ENCODE measurements around the gene ATF7. TPM values are rescaled to one million over a fixed set of nuclear protein-coding genes. Genes with fewer than 3 reads are reported as not detected.

ATF7 gene
- total and polyA plus RNA-seq, 2 of the 4 experiments (the other 2 are of a cell fraction): 7.0 to 16.3 TPM

- Histone ChIP-seq H3K18ac (ENCODE audit: low read depth, low read length) (no peak overlapping the region), H3K4me1 (ENCODE audit: control insufficient read depth, insufficient read depth, low read length) (no peaks in the 10 kb centered on the region), H3K9ac (ENCODE audit: low read depth, low read length) (no peak overlapping the region), H3K27me3 (ENCODE audit: control insufficient read depth, insufficient read depth, low read length) (no peaks in the 10 kb centered on the region), H2BK15ac (ENCODE audit: low read depth, low read length) (no peak overlapping the region), H2BK120ac (ENCODE audit: low read depth, low read length) (no peak overlapping the region), H2BK5ac (ENCODE audit: low read depth, low read length, poor library complexity, severe bottlenecking) (no peak overlapping the region), H3K9me1 (ENCODE audit: insufficient read depth, low read length) (no peaks in the 10 kb centered on the region), H3K23ac (ENCODE audit: low read depth, low read length) (no peak overlapping the region), H2BK20ac (ENCODE audit: low read depth, low read length) (no peak overlapping the region), H3K14ac (replicated peaks; ENCODE audit: low read depth, low read length) (no peak overlapping the region), H3K9me3 (ENCODE audit: control insufficient read depth, insufficient read depth, low read length) (no peaks in the 10 kb centered on the region), H4K91ac (ENCODE audit: insufficient read depth, low read depth, low read length) (no peak overlapping the region), H3K4me3 (ENCODE audit: insufficient read depth, low read depth, low read length) (no peak overlapping the region), H2AFZ (replicated peaks; ENCODE audit: low read length, poor library complexity) (no peak overlapping the region), H4K5ac (ENCODE audit: low read depth, low read length) (no peak overlapping the region), H3K4ac (ENCODE audit: low read depth, low read length) (no peak overlapping the region), H3K36me3 (ENCODE audit: control insufficient read depth, insufficient read depth, low read length) (no peaks in the 10 kb centered on the region), H2AK5ac (ENCODE audit: low read depth, low read length) (no peak overlapping the region), H2AK9ac (replicated peaks; ENCODE audit: low read depth, low read length, poor library complexity) (no peak overlapping the region), H3K79me1 (ENCODE audit: low read depth in 1 of 2, low read length in 2 of 2) (no peaks in the 10 kb centered on the region), H3K56ac (ENCODE audit: extremely low read depth, insufficient read depth, low read length) (no peak overlapping the region), H4K8ac (ENCODE audit: low read depth in 2 of 2, low read length in 2 of 2) (no peak overlapping the region), H4K20me1 (ENCODE audit: insufficient read depth, low read length) (no peaks in the 10 kb centered on the region), H3K4me2 (ENCODE audit: low read depth, low read length) (no peak overlapping the region), H3K27ac (ENCODE audit: insufficient read depth, low read length) (no peak overlapping the region)
- BruUV-seq (replicated peaks): no TSS peak
- DNase-seq: no peak
- WGBS, 2 experiments (ENCODE audit: extremely low coverage in 2 of 2, insufficient read length in 1 of 2): no CpG with 5 or more reads among the region's 2 CpGs
- no peak for ATAC-seq (ENCODE audit: low read depth)
- ChIA-PET POLR2A (ENCODE audit: unreplicated experiment) (no interaction called here), CTCF (no interaction called here)
- in situ Hi-C loops (cut with MboI; ENCODE audit: low sequenced_read_pairs): no loop called here
- dilution Hi-C loops (cut with HindIII; ENCODE audit: low sequenced_read_pairs, unreplicated experiment): no loop called here
- TF ChIP-seq RAD21 (IDR thresholded peaks at IDR 0.05; ENCODE audit: low read length) (no peak), CEBPB (IDR thresholded peaks at IDR 0.05; ENCODE audit: low read depth, low read length) (no peak), RFX5 (IDR thresholded peaks at IDR 0.05; ENCODE audit: low read depth, low read length) (no peak), BHLHE40 (IDR thresholded peaks at IDR 0.05; ENCODE audit: low read depth, low read length) (no peak)
- intact Hi-C loops (cut with micrococcal nuclease): no loop called here
These were observed 11.9 kb upstream of the ATF7 start for GRCh38 chr12:53638057-53638456.

All from IMR-90 (cell line).